Common myeloid progenitor, CD34-positive (primary cell): ENCODE data around the gene FOXF2.

Experiments
- CTCF ChIA-PET: fragments of 350-600 bp; sonication (Branson Sonifier 250); formaldehyde crosslinking; loops from one replicate; lab custom pipeline; 2021; ENCODE audit warnings: antibody characterized with exemption; lab: Charles Lee
- POLR2A ChIA-PET: fragments of 350-600 bp; sonication (Branson Sonifier 250); formaldehyde crosslinking; loops from one replicate; lab custom pipeline; 2021; ENCODE audit warnings: antibody characterized with exemption; lab: Charles Lee
- DNase-seq, 3 donors: peaks; one replicate each; pipeline versions ENCODE4 v3.0.0 to v3.0.0-alpha.2; 2013
- H3K27ac ChIP-seq, 2 experiments: 1 replicate in 1 of 2; 2 replicates in 1 of 2; pipeline ENCODE4 v1.7.0; 2013; ENCODE audit warnings: inconsistent platforms in 2 of 2, low read length in 2 of 2, mild to moderate bottlenecking in 2 of 2, low read depth in 1 of 2, moderate library complexity in 1 of 2; ENCODE audit not compliant: severe bottlenecking in 2 of 2, insufficient read depth in 1 of 2, poor library complexity in 1 of 2
- H3K27me3 ChIP-seq, 5 experiments: replicated peaks in 2 of 5; 1 replicate in 3 of 5; 2 replicates in 2 of 5; pipeline versions ENCODE4 v1.6.1 to v1.7.0; 2013; ENCODE audit warnings: low read length in 4 of 5, mild to moderate bottlenecking in 2 of 5, moderate library complexity in 2 of 5, inconsistent platforms in 1 of 5; ENCODE audit not compliant: insufficient read depth in 5 of 5, control insufficient read depth in 4 of 5
- H3K36me3 ChIP-seq, 4 experiments: 1 replicate in 2 of 4; 2 replicates in 2 of 4; pipeline versions ENCODE4 v1.6.1 to v1.7.0; 2013; ENCODE audit warnings: low read length in 3 of 4, control low read depth in 1 of 4, mild to moderate bottlenecking in 1 of 4; ENCODE audit not compliant: control insufficient read depth in 4 of 4, insufficient read depth in 4 of 4
- H3K4me1 ChIP-seq, 4 experiments: 1 replicate in 3 of 4; 2 replicates in 1 of 4; pipeline versions ENCODE4 v1.6.1 to v1.7.1; 2013; ENCODE audit warnings: low read length in 3 of 4, mild to moderate bottlenecking in 3 of 4, control low read depth in 1 of 4, inconsistent platforms in 1 of 4, moderate library complexity in 1 of 4; ENCODE audit not compliant: control insufficient read depth in 4 of 4, insufficient read depth in 4 of 4; ENCODE audit errors: control extremely low read depth in 1 of 4
- H3K4me3 ChIP-seq, 7 experiments: 1 replicate in 4 of 7; 2 replicates in 3 of 7; pipeline versions ENCODE4 v1.5.1 to v1.7.0; 2013; ENCODE audit warnings: mild to moderate bottlenecking in 7 of 7, low read length in 6 of 7, moderate library complexity in 6 of 7, inconsistent platforms in 2 of 7, low read depth in 2 of 7, control low read depth in 1 of 7; ENCODE audit not compliant: insufficient read depth in 4 of 7, control insufficient read depth in 1 of 7; ENCODE audit errors: extremely low read depth in 1 of 7
- H3K9me3 ChIP-seq, 5 experiments: 1 replicate in 4 of 5; 2 replicates in 1 of 5; pipeline versions ENCODE4 v1.6.1 to v1.7.1; 2013; ENCODE audit warnings: low read length in 4 of 5, mild to moderate bottlenecking in 2 of 5, inconsistent platforms in 1 of 5, low read depth in 1 of 5, moderate library complexity in 1 of 5; ENCODE audit not compliant: control insufficient read depth in 4 of 5, insufficient read depth in 2 of 5; ENCODE audit errors: control extremely low read depth in 1 of 5
- WGBS: methylation state at CpG from one replicate; pipeline ENCODE4 v1.1.5; 2013; ENCODE audit not compliant: insufficient coverage; 5-methylcytosine and 5-hydroxymethylcytosine counted together

The FOXF2 gene

GRCh38 chr6:1418471-1419191 lies 29.3 kb downstream of the FOXF2 start:
- Histone ChIP-seq H3K4me1 (no peaks in the 10 kb centered on the region), H3K27ac (no peak overlapping the region), H3K4me3 (no peak overlapping the region), H3K27me3 (peaks cover under 1 to 21% (median 12%) of the 10 kb centered on the region in 5 experiments), H3K36me3 (no peaks in the 10 kb centered on the region), H3K9me3 (peaks cover 0 to 12% (median 3%) of the 10 kb centered on the region in 5 experiments)
- ChIA-PET CTCF (no interaction called here), POLR2A (no interaction called here)
- no peak for DNase-seq
- WGBS: 96% methylated on average over 12 of the region's 15 CpGs

- H3K27ac ChIP-seq: no peak overlapping the region
- DNase-seq: no peak
- CTCF ChIA-PET: interaction anchor here (1.7 kb wide), 1 partner anchor 16 kb away, joined by 4 read pairs; no protein-coding TSS in a partner anchor
- peaks cover 0 to 12% (median 3%) of the 10 kb centered on the region in 5 experiments for H3K9me3 ChIP-seq
- H3K4me3 ChIP-seq: no peak overlapping the region
- POLR2A ChIA-PET: no interaction called here
- H3K27me3 ChIP-seq: peaks cover 0 to 21% (median 4%) of the 10 kb centered on the region in 5 experiments
- no peaks in the 10 kb centered on the region for H3K4me1 ChIP-seq
- WGBS: no CpG with 5 or more reads among the region's 1 CpG
- H3K36me3 ChIP-seq: no peaks in the 10 kb centered on the region
Measured at GRCh38 chr6:1420382-1420781, 31.0 kb downstream of the FOXF2 start.

- no peaks in the 10 kb centered on the region for H3K4me1 ChIP-seq
- 100% methylated on average over 1 of the region's 1 CpG for WGBS
- CTCF ChIA-PET: interaction anchor here (0.7 to 2.1 kb wide), 3 partner anchors 10 to 562 kb away, joined by 3 to 9 read pairs (median 3); no protein-coding TSS in a partner anchor
- no peak for DNase-seq
- peaks cover 0 to 20% (median 11%) of the 10 kb centered on the region in 5 experiments for H3K27me3 ChIP-seq
- H3K9me3 ChIP-seq: peaks cover 0 to 12% (median 3%) of the 10 kb centered on the region in 5 experiments
- H3K27ac ChIP-seq: no peak overlapping the region
- no peak overlapping the region for H3K4me3 ChIP-seq
- POLR2A ChIA-PET: no interaction called here
- no peaks in the 10 kb centered on the region for H3K36me3 ChIP-seq
Measured at GRCh38 chr6:1422290-1422689, 32.9 kb downstream of the FOXF2 start.

GRCh38 chr6:1423578-1423977 lies 34.2 kb downstream of the FOXF2 start:
- no peak for DNase-seq
- Histone ChIP-seq H3K9me3 (peaks cover 0 to 12% (median 3%) of the 10 kb centered on the region in 5 experiments), H3K27me3 (peaks cover 0 to 21% (median 9%) of the 10 kb centered on the region in 5 experiments), H3K36me3 (no peaks in the 10 kb centered on the region), H3K4me1 (no peaks in the 10 kb centered on the region), H3K27ac (no peak overlapping the region), H3K4me3 (no peak overlapping the region)
- ChIA-PET CTCF (interaction anchor here (1.0 to 1.1 kb wide), 3 partner anchors 9 to 679 kb away, joined by 3 to 4 read pairs (median 3); no protein-coding TSS in a partner anchor), POLR2A (no interaction called here)
- WGBS: 99% methylated on average over 9 of the region's 9 CpGs

GRCh38 chr6:1424306-1424927 lies 35.0 kb downstream of the FOXF2 start:
- Histone ChIP-seq H3K36me3 (no peaks in the 10 kb centered on the region), H3K27ac (no peak overlapping the region), H3K27me3 (peaks cover 0 to 21% (median 9%) of the 10 kb centered on the region in 5 experiments), H3K4me3 (no peak overlapping the region), H3K4me1 (no peaks in the 10 kb centered on the region), H3K9me3 (peaks cover 0 to 12% (median 3%) of the 10 kb centered on the region in 5 experiments)
- POLR2A ChIA-PET: no interaction called here
- CTCF ChIA-PET: interaction anchor here (1.0 to 1.1 kb wide), 5 partner anchors 10 to 680 kb away, joined by 3 to 6 read pairs (median 3); no protein-coding TSS in a partner anchor
- DNase-seq: peak; percentile 13 to 51 (median 43)
- WGBS: 22% methylated on average over 13 of the region's 16 CpGs

GRCh38 chr6:1426416-1426815 lies 37.0 kb downstream of the FOXF2 start:
- 79% methylated on average over 8 of the region's 10 CpGs for WGBS
- Histone ChIP-seq H3K36me3 (no peaks in the 10 kb centered on the region), H3K4me3 (no peak overlapping the region), H3K9me3 (peaks cover 0 to 2% (median 0%) of the 10 kb centered on the region in 5 experiments), H3K27ac (no peak overlapping the region), H3K27me3 (peaks cover 0 to 21% (median 9%) of the 10 kb centered on the region in 5 experiments), H3K4me1 (no peaks in the 10 kb centered on the region)
- ChIA-PET POLR2A (no interaction called here), CTCF (interaction anchor here (1.0 to 1.3 kb wide), 3 partner anchors 21 to 1237 kb away, joined by 3 read pairs; no protein-coding TSS in a partner anchor)
- DNase-seq: no peak
